Gastrocnemius medialis (tissue), 4 donors: ENCODE data around the gene RPP25.

Experiments
- POLR2A ChIP-seq, 2 donors: fragments of 450-650 bp; IDR thresholded peaks; one replicate each; pipeline ENCODE4 v1.6.1; 2017; ENCODE audit warnings: antibody characterized with exemption in 2 of 2, mild to moderate bottlenecking in 2 of 2, moderate library complexity in 2 of 2
- TF ChIP-seq, protein P1 (sequence below), 5 experiments: fragments of 450-650 bp in 3 of 5; fragments of 200-600 bp in 2 of 5; sonication (generic) in 2 of 5; IDR thresholded peaks in 4 of 5; conservative IDR thresholded peaks in 1 of 5; 1 replicate in 4 of 5; 2 replicates in 1 of 5; pipeline ENCODE4 v1.5.1; 2016 to 2019; ENCODE audit warnings: antibody characterized with exemption in 5 of 5, mild to moderate bottlenecking in 3 of 5, moderate library complexity in 3 of 5

DNA sequence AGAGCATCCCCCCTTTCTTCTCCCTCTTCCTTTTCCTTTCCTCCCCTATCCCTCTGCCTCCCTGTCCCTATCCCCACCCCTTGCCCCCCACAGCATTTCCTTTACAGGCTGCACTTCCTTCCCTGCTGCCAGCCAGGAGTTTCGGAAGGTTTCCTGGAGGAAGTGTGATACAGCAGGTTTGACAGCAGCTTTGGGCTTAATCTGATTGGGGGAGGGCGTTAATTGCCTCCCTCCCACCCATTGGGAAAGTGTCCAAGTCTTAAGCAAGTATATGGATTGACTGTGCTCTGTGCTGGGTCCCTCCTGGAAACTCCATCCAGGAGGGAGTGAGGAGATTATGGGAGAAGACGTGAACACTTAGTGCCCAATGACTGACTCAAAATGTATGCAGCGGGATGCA lies 40.6 kb upstream of the RPP25 start:
- TF ChIP-seq, protein P1, sequence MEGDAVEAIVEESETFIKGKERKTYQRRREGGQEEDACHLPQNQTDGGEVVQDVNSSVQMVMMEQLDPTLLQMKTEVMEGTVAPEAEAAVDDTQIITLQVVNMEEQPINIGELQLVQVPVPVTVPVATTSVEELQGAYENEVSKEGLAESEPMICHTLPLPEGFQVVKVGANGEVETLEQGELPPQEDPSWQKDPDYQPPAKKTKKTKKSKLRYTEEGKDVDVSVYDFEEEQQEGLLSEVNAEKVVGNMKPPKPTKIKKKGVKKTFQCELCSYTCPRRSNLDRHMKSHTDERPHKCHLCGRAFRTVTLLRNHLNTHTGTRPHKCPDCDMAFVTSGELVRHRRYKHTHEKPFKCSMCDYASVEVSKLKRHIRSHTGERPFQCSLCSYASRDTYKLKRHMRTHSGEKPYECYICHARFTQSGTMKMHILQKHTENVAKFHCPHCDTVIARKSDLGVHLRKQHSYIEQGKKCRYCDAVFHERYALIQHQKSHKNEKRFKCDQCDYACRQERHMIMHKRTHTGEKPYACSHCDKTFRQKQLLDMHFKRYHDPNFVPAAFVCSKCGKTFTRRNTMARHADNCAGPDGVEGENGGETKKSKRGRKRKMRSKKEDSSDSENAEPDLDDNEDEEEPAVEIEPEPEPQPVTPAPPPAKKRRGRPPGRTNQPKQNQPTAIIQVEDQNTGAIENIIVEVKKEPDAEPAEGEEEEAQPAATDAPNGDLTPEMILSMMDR (IDR thresholded peaks at IDR 0.05 in 4 of 5, conservative IDR thresholded peaks at IDR 0.05 in 1 of 5): no peak
- no peak for TF ChIP-seq POLR2A (IDR thresholded peaks at IDR 0.05)
